Superior temporal gyrus (tissue), 1 donor: Measurements from ENCODE around the gene OR4C11.

Experiments used
- DNase-seq: peaks from one replicate; pipeline ENCODE4 v3.0.0-alpha.2; 2016; ENCODE audit errors: extremely low spot score

Gene OR4C11

GRCh38 chr11:55607545-55607944 is at the start of gene OR4C11:
TSS of gene OR4C11 (minus strand) at chr11:55607645. CDS start at chr11:55604373, 3,272 bp downstream.
- DNase-seq = no peak

GRCh38 chr11:55655096-55655495 is 47.7 kb upstream of the OR4C11 start:
- DNase-seq = no peak

GRCh38 chr11:55652560-55652959 is 45.1 kb upstream of the OR4C11 start:
- DNase-seq = no peak

- no peak for DNase-seq
These were observed 40.6 kb upstream of the OR4C11 start, which contains the start of gene OR4S2 for GRCh38 chr11:55648027-55648426. TSS of gene OR4S2 (plus strand) at chr11:55648327. CDS start at chr11:55650904, 2,577 bp downstream.

GRCh38 chr11:55634813-55635212 is 27.4 kb upstream of the OR4C11 start, which contains the start of gene OR4P4:
TSS of gene OR4P4 (plus strand) at chr11:55635113.
- no peak for DNase-seq

- DNase-seq = no peak
These were observed 17.1 kb upstream of the OR4C11 start for GRCh38 chr11:55624531-55624930.

GRCh38 chr11:55572548-55572947 is 34.9 kb downstream of the OR4C11 start:
- DNase-seq = no peak

GRCh38 chr11:55571828-55572227 is 35.6 kb downstream of the OR4C11 start, which contains the start of gene OR4C16:
TSS of gene OR4C16 (plus strand) at chr11:55572128. CDS start at chr11:55572128, 0 bp downstream.
- DNase-seq = no peak

- no peak for DNase-seq
These were observed 53.3 kb downstream of the OR4C11 start, which contains the start of gene OR4C15 for GRCh38 chr11:55554169-55554568. TSS of gene OR4C15 (plus strand) at chr11:55554469. CDS start at chr11:55554469, 0 bp downstream.
